ENCODE data around the gene RAB11FIP2. TPM values are rescaled to one million over a fixed set of nuclear protein-coding genes. Genes with fewer than 3 reads are reported as not detected.

The RAB11FIP2 gene
- total RNA-seq, 2 donors from 2014 or later, result 17.1 to 22.1 TPM

DNA sequence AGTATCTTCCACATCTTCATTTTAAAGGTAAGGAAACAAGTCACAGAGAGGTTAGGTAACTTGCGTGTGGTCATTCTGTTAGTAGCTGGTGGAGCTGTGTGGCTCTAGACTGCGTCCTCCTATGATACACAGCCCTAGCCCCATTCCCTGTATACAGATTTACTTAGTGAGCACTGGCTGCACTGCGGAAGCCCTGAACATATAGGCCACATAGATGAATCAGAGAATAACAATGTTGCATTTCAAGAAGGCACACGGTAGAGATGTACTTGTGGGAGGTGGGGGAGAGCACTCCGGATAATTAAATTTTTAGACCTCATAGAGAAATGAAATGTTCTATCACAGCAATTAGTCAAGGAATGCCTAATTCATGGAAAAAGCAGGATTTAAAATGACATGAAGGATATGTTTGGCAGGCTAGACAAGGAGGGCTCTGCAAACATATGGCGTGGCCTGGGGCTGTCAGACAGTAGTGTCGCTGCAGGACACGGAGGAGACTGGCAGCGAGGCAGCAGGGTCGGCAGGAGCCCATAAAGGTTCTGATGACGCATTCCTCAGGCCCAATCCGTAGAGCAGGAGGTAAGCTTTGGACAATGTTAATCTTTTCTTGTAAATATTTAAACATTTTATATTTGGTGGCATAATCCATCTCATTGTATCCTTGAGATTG lies 29.5 kb downstream of the RAB11FIP2 start:
- no peak for TF ChIP-seq POLR2A (IDR thresholded peaks at IDR 0.05)
- no peak for TF ChIP-seq CTCF (IDR thresholded peaks at IDR 0.05)
- no peak for ATAC-seq
- H3K4me1 ChIP-seq, result no peaks in the 10 kb centered on the region
- no peaks in the 10 kb centered on the region for H3K27me3 ChIP-seq
- 92 to 95% methylated on average over 12 of the region's 12 CpGs for WGBS, 2 donors
- intact Hi-C loops (cut with DNase I), result no loop called here
- no peaks in the 10 kb centered on the region for H3K9me3 ChIP-seq
- peaks cover 0 to 2% of the 10 kb centered on the region in 2 donors for H3K36me3 ChIP-seq (replicated peaks in 1 of 2; ENCODE audit: insufficient read depth in 1 of 2, low read depth in 2 of 2)
- DNase-seq, result no peak
- H3K27ac ChIP-seq, result no peak overlapping the region
- H3K4me3 ChIP-seq, result no peak overlapping the region

DNA sequence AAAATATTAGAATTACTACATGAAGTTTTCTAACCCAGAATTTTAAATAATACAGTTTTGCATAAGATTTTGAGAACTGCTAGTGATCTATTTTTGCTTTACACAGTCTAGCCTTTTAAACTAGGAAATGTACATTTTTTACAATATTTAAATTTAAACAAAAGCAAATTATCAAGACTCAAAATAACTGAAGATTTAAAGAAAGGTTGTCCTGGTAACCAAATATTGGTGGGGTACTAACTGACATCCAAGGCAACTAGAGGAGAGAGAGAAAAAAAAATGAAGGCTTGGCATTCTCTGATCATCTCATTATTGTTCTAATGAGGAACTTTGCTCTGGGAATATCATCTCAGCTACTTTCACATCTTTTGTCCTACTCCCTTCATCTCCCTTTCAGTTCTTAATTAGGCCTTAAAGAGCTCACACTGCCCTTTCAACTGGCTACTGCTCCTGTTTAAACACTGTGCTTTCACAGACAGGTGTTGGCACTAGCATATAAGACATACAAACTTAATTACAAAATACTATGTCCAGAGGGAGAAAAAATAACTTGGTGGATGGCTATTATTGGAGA lies 33.7 kb downstream of the RAB11FIP2 start:
- H3K4me3 ChIP-seq, result no peak overlapping the region
- H3K27ac ChIP-seq, result no peak overlapping the region
- peaks cover 0 to 3% of the 10 kb centered on the region in 2 donors for H3K36me3 ChIP-seq (replicated peaks in 1 of 2; ENCODE audit: insufficient read depth in 1 of 2, low read depth in 2 of 2)
- DNase-seq, result no peak
- TF ChIP-seq CTCF (IDR thresholded peaks at IDR 0.05), result no peak
- no peak for TF ChIP-seq POLR2A (IDR thresholded peaks at IDR 0.05)
- H3K27me3 ChIP-seq, result no peaks in the 10 kb centered on the region
- no peaks in the 10 kb centered on the region for H3K4me1 ChIP-seq
- no peaks in the 10 kb centered on the region for H3K9me3 ChIP-seq
- intact Hi-C loops (cut with DNase I), result no loop called here
- ATAC-seq, result no peak

- TF ChIP-seq POLR2A (IDR thresholded peaks at IDR 0.05) (no peak), CTCF (IDR thresholded peaks at IDR 0.05) (no peak)
- no peak overlapping the region for H3K27ac ChIP-seq
- intact Hi-C loops (cut with DNase I), result no loop called here
- H3K36me3 ChIP-seq (replicated peaks in 1 of 2; ENCODE audit: insufficient read depth in 1 of 2, low read depth in 2 of 2), result peaks cover 0 to 4% of the 10 kb centered on the region in 2 donors
- no peaks in the 10 kb centered on the region for H3K9me3 ChIP-seq
- H3K4me3 ChIP-seq, result no peak overlapping the region
- H3K4me1 ChIP-seq, result no peaks in the 10 kb centered on the region
- no peaks in the 10 kb centered on the region for H3K27me3 ChIP-seq
- DNase-seq (no peak), ATAC-seq (no peak)
- WGBS, 2 donors, result 84 to 93% methylated on average over 3 of the region's 3 CpGs
Observed at GRCh38 chr10:118007773-118008172, 39.0 kb downstream of the RAB11FIP2 start.

DNA sequence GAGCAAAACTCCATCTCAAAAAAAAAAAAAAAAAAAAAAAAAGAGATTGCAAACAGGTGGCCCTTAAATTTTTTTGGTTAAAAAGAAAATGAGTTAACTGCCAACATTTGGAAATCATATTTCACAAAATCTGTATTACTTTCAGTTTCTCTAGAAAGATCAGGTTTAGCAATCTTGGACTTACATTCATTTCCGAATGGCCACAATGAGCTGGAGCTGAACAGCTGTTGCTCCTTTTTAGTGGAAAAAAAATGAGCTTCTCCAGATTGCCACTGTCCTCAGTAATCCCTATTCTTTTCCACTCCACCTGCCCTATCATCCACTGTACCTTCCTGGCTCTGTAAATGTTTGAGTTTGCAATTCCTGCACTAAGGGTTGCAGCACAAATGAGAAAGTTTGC lies 43.6 kb downstream of the RAB11FIP2 start:
- Histone ChIP-seq H3K9me3 (no peaks in the 10 kb centered on the region), H3K36me3 (replicated peaks in 1 of 2; ENCODE audit: insufficient read depth in 1 of 2, low read depth in 2 of 2) (peaks cover 0 to 2% of the 10 kb centered on the region in 2 donors), H3K4me3 (no peak overlapping the region), H3K27me3 (no peaks in the 10 kb centered on the region), H3K27ac (no peak overlapping the region), H3K4me1 (no peaks in the 10 kb centered on the region)
- TF ChIP-seq POLR2A (IDR thresholded peaks at IDR 0.05) (no peak), CTCF (IDR thresholded peaks at IDR 0.05) (no peak)
- 69 to 100% methylated on average over 1 of the region's 1 CpG for WGBS, 2 donors
- ATAC-seq (no peak), DNase-seq (no peak)
- intact Hi-C loops (cut with DNase I), result no loop called here

DNA sequence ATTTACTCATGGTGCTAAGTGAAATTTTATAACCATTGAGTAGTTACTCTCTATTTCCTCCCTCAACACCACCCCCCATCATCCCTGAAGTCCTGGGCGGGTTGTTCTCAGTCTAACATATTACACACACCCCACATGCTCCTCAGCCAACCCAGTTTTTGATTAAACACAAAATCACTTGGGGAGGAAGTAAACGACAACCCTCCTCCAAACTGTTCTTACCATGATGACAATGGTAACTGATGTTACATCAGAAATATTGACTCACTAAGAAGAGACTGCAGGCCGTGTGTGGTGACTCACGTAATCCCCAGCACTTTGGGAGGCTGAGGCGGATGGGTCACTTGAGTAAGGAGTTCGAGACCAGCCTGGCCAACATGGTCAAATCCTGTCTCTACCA lies 44.2 kb downstream of the RAB11FIP2 start:
- no peaks in the 10 kb centered on the region for H3K27me3 ChIP-seq
- H3K36me3 ChIP-seq (replicated peaks in 1 of 2; ENCODE audit: insufficient read depth in 1 of 2, low read depth in 2 of 2), result peaks cover 0 to 2% of the 10 kb centered on the region in 2 donors
- no peak overlapping the region for H3K27ac ChIP-seq
- no peak overlapping the region for H3K4me3 ChIP-seq
- DNase-seq, result no peak
- ATAC-seq, result no peak
- 78 to 91% methylated on average over 6 of the region's 6 CpGs for WGBS, 2 donors
- intact Hi-C loops (cut with DNase I), result no loop called here
- H3K9me3 ChIP-seq, result no peaks in the 10 kb centered on the region
- H3K4me1 ChIP-seq, result no peaks in the 10 kb centered on the region
- TF ChIP-seq CTCF (IDR thresholded peaks at IDR 0.05), result no peak
- TF ChIP-seq POLR2A (IDR thresholded peaks at IDR 0.05), result no peak

Measured in body of pancreas (tissue), 4 donors.